Hematopoietic multipotent progenitor cell treated with erythropoietin and hydrocortisone succinate and interleukin-3 and kit ligand, for 4 days (in vitro differentiated cells): ENCODE results near the gene DCUN1D3.
"Not testable (repeated sequence)": the region's sequence is repeated elsewhere in the genome, so short reads cannot be mapped to it uniquely, and the experiment has no call there.

ENCODE experiments used
- DNase-seq: peaks from one replicate; pipeline ENCODE4 v3.0.0-alpha.2; 2015

The DCUN1D3 gene, protein sequence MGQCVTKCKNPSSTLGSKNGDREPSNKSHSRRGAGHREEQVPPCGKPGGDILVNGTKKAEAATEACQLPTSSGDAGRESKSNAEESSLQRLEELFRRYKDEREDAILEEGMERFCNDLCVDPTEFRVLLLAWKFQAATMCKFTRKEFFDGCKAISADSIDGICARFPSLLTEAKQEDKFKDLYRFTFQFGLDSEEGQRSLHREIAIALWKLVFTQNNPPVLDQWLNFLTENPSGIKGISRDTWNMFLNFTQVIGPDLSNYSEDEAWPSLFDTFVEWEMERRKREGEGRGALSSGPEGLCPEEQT

DNA sequence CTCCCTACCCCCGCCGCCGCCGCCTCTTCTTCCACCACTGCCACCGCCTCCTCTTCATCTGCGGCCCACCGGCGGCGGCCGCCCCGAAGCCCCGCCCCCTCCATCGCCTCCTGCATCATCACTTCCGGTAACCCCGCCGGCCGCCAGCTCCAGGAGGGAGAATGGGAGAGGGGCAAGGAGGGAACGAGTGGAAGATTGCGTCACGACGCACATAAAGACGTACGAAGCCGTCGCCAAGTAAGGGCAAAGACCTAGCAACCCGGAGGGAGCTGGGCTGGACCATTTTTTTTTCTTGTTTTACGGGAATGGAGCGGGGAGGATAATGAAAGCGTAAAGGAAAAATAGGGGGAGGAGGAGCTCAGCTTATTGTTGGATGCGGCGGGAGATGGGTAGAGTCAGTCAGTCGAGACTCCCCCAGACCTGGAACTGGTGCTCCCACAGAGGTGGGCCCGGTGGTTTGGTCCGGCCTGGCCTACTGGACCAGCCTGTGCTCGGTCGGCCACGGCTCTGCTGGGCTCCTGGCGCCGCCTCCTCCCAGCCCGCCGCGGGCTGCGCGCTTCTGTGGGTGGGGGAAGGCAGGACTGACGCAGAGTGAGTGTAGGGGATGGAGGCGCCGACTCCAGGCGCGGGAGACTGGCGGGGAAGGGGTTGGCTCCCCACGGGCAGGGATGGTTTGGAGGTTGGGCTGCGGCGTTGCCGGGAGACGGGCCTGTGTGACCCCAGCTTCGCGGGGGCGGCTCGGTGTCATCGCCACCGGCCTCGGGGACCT lies at the start of gene DCUN1D3, which contains the start of gene LYRM1:
DCUN1D3 (minus strand) TSS at position 60 of the 769 bp plus-strand sequence. CDS start 37,820 bp downstream, outside the sequence.
LYRM1 (plus strand) TSS at position 473 of the 769 bp plus-strand sequence. CDS start 14,785 bp downstream, outside the sequence.
- DNase-seq: peak; percentile 99

DNA sequence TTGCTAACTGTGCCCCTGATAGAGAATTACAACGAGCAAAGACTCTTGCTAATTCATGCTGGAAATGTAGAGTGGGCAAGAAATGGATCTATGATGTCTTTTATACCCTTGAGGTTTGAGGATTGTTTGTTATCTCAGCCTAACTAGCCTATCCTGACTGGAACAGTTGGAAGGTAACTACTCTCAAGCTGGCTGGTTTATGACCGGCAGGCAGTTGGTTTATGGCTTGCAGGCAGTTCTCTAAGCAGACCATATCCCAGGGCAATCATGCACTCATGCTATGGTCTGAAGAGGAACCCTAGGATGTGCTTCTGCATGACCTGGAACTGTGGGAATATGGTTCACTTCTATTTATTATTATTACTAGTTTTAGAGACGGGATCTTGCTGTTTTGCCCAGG lies 49.5 kb upstream of the DCUN1D3 start:
- no peak for DNase-seq

GRCh38 chr16:20948444-20948843 lies 48.3 kb upstream of the DCUN1D3 start:
- no peak for DNase-seq

- peak; percentile 19 for DNase-seq
These were observed 46.0 kb upstream of the DCUN1D3 start for GRCh38 chr16:20946015-20946629.

GRCh38 chr16:20945575-20945875 lies 45.4 kb upstream of the DCUN1D3 start:
- not testable (repeated sequence) for DNase-seq

- peak; percentile 54 for DNase-seq
These were observed 44.9 kb upstream of the DCUN1D3 start for GRCh38 chr16:20944861-20945574.

DNA sequence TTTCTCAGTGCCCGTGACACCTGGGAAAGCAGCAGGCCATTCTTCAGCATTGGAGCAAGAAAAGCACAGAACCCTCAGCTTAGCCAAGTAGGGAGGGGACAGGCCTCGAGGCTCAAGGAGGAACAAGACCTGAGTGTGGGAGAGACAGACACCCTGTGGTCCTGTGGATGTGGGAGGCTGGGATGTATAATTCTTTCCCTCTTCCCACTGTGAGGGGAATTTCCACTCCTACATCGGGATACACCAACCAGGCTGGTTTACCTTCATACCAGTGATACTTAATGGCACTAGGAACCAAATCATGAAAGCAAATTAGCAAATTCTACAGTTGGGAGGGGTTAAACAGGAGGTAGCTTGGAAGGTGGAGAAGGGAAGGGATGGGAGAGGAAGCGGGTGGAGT lies 42.1 kb upstream of the DCUN1D3 start:
- DNase-seq: no peak

DNA sequence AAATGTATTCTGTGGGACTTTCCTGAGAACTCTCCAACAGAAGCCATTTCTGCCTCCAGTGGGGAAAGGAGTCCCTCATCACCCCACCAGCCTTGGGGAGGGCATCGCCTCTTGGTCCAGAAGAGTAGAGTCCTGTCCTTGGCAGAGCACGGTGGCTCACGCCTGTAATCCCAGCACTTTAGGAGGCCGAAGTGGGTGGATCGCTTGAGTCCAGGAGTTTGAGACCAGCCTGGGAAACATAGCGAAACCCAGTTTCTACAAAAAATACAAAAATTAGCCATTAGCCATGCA lies 41.4 kb upstream of the DCUN1D3 start:
- DNase-seq: no peak

DNA sequence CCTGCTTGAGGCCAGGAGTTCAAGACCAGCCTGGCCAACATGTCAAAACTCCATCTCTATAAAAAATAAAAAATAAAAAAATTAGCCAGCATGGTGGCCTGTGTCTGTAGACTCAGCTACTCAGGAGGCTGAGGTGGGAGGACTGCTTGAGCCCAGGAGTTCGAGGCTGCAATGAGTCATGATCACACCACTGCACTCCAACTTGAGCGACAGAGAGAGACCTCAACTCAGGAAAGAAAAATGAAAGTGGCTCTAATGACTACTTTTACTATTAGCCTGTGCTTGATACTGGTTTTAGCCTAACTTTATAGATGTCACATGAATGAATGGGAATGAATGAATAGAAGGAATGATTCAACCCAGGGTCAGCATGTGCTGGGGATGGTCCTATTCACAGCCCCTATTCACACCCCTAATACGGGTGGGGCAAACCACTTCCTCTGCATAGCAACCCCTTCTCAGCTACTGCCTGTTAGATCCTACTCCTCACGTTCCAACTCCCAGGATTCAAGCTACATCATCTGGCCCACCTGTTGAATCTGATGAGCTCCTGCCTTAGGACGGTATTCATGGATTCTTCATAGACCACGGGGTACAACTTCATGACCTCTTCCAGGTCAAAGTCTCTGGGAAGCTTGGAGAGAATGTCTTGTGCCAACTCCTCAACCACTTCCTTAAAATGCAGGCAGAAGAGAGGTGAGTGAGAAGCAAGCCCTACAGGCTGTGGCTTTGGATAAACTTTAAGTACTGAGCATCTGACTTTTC lies 40.9 kb upstream of the DCUN1D3 start:
- DNase-seq: peak; percentile 57

GRCh38 chr16:20939611-20940010 lies 39.5 kb upstream of the DCUN1D3 start:
- no peak for DNase-seq

DNA sequence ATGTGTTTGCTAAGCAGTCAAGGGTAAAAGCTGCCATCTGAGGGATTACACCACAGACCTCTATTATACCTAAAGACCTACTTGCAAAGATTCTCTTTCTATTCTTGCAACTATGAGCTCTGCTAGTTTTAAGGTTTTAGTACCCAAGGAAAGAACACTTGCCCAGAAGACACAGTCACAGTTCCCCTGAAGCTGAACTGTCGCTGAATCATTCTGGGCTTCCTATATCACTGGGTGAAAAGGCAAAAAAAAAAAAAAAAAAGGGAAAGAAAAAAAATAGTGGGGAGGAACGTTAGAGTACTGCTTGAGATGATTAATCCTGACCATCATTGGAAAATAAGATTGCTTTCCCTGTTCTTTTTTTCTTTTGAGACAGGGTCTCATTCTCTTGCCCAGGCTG lies 38.3 kb upstream of the DCUN1D3 start:
- peak; percentile 54 for DNase-seq

GRCh38 chr16:20937736-20938135 lies 37.6 kb upstream of the DCUN1D3 start:
- DNase-seq: no peak

DNA sequence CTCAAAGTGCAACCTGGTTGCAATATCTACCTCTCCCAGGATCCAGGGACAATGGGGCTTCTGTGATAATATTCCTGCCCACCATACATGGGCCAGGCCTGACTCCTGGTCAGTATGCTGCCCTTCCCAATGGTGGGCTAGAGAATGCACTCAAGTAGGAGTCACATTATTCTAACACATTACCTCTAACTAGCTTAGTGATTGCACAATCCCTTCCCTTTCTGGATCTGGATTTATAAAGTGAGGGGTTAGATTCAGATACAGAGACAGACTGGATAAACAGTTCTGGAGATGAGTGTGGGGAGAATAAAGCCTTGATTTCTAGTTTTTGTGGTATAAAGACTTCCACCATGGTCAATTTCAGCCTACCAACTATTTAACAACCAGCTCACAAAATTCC lies 33.4 kb upstream of the DCUN1D3 start:
- no peak for DNase-seq

DNA sequence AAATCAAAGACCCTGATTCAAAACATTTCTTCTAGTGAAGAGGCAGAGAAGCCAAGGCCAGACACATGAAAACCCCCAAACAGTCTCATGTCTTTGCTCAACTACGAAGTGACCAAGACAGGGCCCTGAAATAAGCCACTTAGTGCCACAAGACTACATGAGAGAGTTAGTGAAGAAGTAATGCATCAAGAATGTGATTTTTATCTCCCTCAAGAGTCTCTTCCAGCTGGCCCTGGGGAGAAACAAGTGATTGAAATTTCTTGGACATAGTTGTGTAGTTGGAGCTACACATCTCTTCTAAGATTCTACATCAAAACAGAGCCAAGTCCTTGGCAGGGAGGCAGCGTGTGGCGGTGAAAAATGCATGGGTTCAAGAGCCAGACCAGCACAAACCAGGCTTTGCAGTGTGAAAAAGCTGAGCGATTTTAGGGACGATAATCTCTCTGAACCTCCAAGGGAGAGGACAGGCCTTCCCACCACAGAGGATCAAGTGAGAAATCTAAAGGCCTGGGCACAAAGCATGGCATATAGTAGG lies 31.0 kb upstream of the DCUN1D3 start:
- no peak for DNase-seq

DNA sequence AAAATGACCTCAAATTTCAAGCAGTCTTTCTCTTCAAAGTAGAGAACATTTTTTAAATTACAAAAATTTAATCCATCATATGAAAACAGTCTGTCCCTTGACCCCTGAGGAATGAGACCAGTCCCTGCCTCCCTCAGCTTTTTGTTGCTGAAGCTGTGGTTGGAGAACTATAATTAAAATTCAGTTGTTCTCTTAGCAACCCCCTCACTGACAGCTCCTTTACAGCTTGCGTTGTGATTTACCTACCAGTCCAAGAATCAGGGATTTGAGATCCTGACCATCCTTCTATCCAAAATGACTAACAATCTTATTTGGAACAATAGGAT lies 30.2 kb upstream of the DCUN1D3 start:
- no peak for DNase-seq

- DNase-seq: not testable (repeated sequence)
These were observed 29.7 kb upstream of the DCUN1D3 start for GRCh38 chr16:20929676-20930364.

DNA sequence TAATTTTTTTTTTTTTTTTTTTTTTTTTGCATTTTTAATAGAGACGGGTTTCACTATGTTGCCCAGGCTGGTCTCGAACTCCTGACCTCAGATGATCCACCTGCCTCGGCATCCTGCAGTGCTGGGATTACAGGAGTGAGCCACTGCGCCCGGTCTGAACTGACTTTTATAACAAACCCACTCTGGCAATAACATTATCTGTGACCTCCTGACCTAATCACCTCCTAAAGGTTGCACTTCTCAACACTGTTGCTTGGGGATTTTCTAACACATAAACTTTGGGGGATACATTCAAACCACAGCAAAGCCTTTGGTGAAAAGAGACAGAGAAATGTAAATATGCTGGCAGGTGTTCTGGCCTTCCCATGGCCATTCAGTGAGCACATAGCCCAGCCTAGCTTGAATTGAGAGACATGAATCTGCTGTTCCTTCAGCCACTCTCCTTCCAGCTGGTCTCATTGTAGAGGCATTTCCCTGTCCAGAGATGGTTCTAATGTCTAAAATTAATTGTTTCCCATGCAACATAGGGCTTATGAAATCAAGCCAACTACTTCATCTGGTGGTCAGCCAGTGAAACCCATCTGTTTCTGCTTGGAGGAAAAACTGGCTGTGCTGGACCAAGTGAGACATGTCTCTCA lies 28.7 kb upstream of the DCUN1D3 start:
- no peak for DNase-seq

DNA sequence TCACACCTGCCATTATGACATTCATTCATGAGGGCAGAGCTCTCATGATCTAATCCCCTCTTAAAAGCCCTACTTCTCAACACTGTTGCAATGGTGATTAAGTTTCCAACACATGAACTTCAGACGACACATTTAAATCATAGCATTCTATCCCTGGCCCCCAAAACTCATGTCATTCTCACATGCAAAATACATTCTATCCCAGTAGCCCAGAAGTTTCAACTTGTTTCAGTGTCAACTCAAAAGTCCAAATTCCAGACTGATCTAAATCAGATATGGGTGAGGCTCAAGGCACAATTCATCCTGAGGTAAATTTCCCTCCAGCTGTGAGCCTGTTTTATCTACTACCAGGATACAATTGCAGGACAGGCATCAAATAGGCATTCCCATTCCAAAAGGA lies 25.6 kb upstream of the DCUN1D3 start:
- no peak for DNase-seq

DNA sequence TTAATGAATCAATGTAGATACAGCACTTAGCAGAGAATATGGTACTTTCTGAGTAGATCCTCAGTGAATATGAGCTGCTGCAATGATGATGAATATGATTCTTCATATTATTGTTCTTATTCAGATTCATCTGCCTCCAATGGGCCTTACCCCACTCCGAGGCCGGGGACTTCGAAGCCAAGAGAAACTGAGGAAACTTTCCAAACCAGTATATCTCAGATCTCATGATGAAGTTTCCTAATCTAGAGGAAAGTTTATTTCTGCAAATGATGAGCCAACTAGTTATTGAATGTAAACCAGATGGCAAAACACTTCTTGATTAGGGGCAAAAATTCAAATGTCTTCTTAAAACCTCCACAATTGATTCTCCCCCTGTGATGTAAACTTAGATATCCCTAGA lies 23.7 kb upstream of the DCUN1D3 start:
- DNase-seq: no peak

DNA sequence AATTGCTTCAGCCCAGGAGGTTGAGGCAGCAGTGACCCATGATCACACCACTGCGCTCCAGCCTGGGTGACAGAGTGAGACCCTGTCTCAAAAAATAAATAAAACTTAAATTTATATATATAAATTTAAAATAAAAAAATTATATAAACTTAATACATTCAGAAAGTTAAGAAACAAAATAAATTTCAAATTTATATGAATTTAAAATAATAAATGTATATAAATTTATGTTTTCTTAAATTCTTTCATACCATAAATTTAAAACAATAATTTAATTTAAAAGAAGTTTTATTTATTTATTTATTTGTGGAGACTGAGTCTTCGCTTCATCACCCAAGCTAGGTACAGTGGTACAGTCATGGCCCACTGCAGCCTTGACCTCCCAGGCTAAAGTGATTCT lies 20.6 kb upstream of the DCUN1D3 start:
- DNase-seq: no peak

DNA sequence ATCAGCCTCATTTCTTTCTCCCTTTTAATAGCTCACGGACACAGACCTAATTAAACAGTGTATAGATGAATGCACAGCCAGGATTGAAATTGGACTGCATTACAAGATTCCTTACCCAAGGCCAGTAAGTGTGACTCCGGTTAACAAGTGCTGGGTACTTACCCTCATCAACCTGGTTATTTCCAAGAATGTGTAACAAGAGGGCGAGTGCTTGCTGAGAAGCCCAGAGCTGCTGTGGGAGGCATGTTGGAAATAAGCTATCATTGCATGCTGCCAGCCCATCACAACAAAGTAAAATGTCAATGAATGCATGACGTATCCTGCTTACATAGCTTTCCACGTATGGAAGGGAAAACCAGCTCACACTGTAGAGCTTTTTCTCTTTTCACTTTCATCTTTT lies 19.9 kb upstream of the DCUN1D3 start:
- DNase-seq: no peak
